Breast epithelium (tissue), 4 donors: ENCODE results near the gene SUFU. TPM values are rescaled to one million over a fixed set of nuclear protein-coding genes. Genes with fewer than 3 reads are reported as not detected.
A peak's percentile ranks its signal among the peaks of the same experiment; 100 is the strongest.

ENCODE experiments used
- DNase-seq, 2 donors: peaks; one replicate each; pipeline ENCODE4 v3.0.0-alpha.2; 2019; ENCODE audit warnings: low spot score in 2 of 2
- H3K27ac ChIP-seq, 2 donors: fragments of 200-600 bp; sonication (generic) in 1 of 2; one replicate each; pipeline ENCODE4 v1.5.1; 2016 to 2019; ENCODE audit warnings: mild to moderate bottlenecking in 1 of 2
- H3K27me3 ChIP-seq, 2 donors: fragments of 200-600 bp; sonication (generic) in 1 of 2; one replicate each; pipeline versions ENCODE4 v1.5.1 to v1.6.0; 2017 to 2019; ENCODE audit warnings: control low read depth in 1 of 2, mild to moderate bottlenecking in 1 of 2
- H3K36me3 ChIP-seq: fragments of 200-600 bp; one replicate; pipeline ENCODE4 v1.5.1; 2019
- H3K4me1 ChIP-seq, 2 donors: fragments of 200-600 bp; sonication (generic); one replicate each; pipeline ENCODE4 v1.5.1; 2016 to 2019; ENCODE audit warnings: control low read depth in 1 of 2
- H3K4me3 ChIP-seq, 3 donors: fragments of 200-600 bp; sonication (generic); 1 replicate in 2 of 3; 2 replicates in 1 of 3; pipeline ENCODE4 v1.5.1; 2016 to 2019; ENCODE audit warnings: mild to moderate bottlenecking in 3 of 3, moderate library complexity in 2 of 3
- H3K9me3 ChIP-seq, 2 donors: fragments of 200-600 bp; sonication (generic) in 1 of 2; one replicate each; pipeline ENCODE4 v1.5.1; 2016 to 2019; ENCODE audit warnings: control low read depth in 1 of 2
- POLR2A ChIP-seq: fragments of 450-650 bp; IDR thresholded peaks from one replicate; pipeline ENCODE4 v1.6.1; 2016; ENCODE audit warnings: antibody characterized with exemption, mild to moderate bottlenecking, moderate library complexity
- POLR2AphosphoS5 ChIP-seq, 3 donors: sonication (generic); formaldehyde crosslinking; IDR thresholded peaks; one replicate each; pipeline ENCODE4 v1.6.1; 2017; ENCODE audit warnings: antibody characterized with exemption in 3 of 3
- intact Hi-C: fragments of 100-400 bp; cut with DNase I; formaldehyde crosslinking; loops from one replicate; pipeline ENCODE4 v1.15.1; 2023; ENCODE audit warnings: low total_unique reads
- total RNA-seq, 3 donors: library from RNA; depleted of rRNA; stranded (reverse); fragments of >200 nt; gene quantifications; one replicate each; pipeline ENCODE4 v1.1.0, GENCODE V29; 2016
- TF ChIP-seq, protein P1 (sequence below), 3 donors: fragments of 450-650 bp; IDR thresholded peaks; one replicate each; pipeline ENCODE4 v1.5.1; 2016 to 2017; ENCODE audit warnings: antibody characterized with exemption in 3 of 3, mild to moderate bottlenecking in 3 of 3, moderate library complexity in 3 of 3

The SUFU gene
- total RNA-seq, 3 donors from 2014 or later: 6.2 to 9.1 (median 8.6) TPM

DNA sequence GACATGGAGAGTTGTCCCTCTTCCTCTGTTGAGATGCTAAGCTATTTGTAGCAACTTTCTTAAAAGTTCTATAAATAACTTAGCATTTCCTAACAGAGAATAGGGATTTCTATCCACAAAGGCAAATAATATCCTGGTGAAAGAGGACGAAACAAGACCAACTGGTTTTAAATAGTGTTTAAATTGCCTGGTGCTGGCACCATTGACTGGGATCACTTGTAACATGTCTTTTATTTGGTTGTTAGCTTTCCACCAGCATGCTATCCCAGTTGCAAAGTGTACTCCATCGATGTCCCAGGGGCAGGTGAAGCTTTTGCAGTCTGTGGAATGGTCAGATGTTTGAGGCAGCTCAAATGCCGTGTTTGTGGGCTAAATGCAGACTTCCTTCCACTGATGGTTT, 3.7 kb downstream of the SUFU start:
- Histone ChIP-seq H3K4me1 (peaks cover 3 to 19% of the 10 kb centered on the region in 2 donors), H3K4me3 (no peak overlapping the region), H3K27me3 (no peaks in the 10 kb centered on the region), H3K9me3 (no peaks in the 10 kb centered on the region), H3K36me3 (no peaks in the 10 kb centered on the region), H3K27ac (no peak overlapping the region)
- no peak for DNase-seq
- intact Hi-C loops: no loop called here
- TF ChIP-seq, protein P1, sequence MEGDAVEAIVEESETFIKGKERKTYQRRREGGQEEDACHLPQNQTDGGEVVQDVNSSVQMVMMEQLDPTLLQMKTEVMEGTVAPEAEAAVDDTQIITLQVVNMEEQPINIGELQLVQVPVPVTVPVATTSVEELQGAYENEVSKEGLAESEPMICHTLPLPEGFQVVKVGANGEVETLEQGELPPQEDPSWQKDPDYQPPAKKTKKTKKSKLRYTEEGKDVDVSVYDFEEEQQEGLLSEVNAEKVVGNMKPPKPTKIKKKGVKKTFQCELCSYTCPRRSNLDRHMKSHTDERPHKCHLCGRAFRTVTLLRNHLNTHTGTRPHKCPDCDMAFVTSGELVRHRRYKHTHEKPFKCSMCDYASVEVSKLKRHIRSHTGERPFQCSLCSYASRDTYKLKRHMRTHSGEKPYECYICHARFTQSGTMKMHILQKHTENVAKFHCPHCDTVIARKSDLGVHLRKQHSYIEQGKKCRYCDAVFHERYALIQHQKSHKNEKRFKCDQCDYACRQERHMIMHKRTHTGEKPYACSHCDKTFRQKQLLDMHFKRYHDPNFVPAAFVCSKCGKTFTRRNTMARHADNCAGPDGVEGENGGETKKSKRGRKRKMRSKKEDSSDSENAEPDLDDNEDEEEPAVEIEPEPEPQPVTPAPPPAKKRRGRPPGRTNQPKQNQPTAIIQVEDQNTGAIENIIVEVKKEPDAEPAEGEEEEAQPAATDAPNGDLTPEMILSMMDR (IDR thresholded peaks at IDR 0.05): no peak
- no peak for TF ChIP-seq POLR2AphosphoS5 (IDR thresholded peaks at IDR 0.05)
- no peak for TF ChIP-seq POLR2A

DNA sequence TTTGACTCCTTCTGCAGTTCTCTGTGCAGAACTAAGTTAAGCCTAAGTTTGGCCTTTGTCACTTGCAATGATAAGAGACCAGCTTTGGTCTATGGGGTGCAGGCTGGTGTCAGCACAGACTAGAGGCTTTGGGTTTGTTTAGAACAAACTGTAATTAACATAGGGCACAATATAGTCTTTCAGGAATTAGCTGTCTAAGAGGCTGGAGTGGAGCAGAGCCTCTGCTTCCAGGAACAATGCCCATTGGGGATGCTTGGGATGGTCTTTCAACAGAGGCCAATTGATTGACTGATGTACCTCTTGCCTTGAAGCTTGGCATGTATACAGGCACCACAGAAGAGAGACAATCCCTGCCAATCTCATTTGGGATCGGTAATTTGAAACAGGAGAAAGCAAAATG, 4.7 kb downstream of the SUFU start:
- intact Hi-C loops: no loop called here
- Histone ChIP-seq H3K36me3 (no peaks in the 10 kb centered on the region), H3K4me3 (no peak overlapping the region), H3K4me1 (peaks cover 3 to 15% of the 10 kb centered on the region in 2 donors), H3K27me3 (no peaks in the 10 kb centered on the region), H3K27ac (peak overlapping the region in 1 of 2 donors; percentile 58), H3K9me3 (no peaks in the 10 kb centered on the region)
- TF ChIP-seq POLR2A (no peak), POLR2AphosphoS5 (IDR thresholded peaks at IDR 0.05) (no peak)
- TF ChIP-seq, protein P1 (IDR thresholded peaks at IDR 0.05): no peak
- DNase-seq: no peak

DNA sequence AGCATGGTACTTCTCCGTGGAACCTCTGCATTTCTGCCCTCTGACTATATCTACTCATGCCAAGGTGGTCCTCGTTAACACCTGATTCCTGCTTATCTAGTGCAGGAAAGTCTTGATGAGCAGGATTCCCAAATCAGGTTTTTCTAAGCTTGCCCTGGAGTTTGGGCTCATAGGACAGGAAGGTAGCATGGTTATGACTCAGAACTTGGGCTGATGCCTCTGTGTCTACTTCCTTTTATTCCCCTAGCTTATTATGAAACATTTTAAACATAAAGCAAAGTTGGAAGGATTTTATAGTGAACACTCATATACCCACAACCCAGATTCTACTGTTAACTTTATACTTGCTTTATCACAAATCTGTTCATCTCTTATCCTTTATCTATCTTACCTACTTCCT, 5.6 kb downstream of the SUFU start:
- Histone ChIP-seq H3K27ac (peak overlapping the region; percentile 58 to 60), H3K4me3 (no peak overlapping the region), H3K27me3 (no peaks in the 10 kb centered on the region), H3K36me3 (no peaks in the 10 kb centered on the region), H3K9me3 (no peaks in the 10 kb centered on the region), H3K4me1 (peaks cover 3 to 15% of the 10 kb centered on the region in 2 donors)
- intact Hi-C loops: no loop called here
- no peak for TF ChIP-seq POLR2A
- TF ChIP-seq, protein P1 (IDR thresholded peaks at IDR 0.05): no peak
- DNase-seq: no peak

DNA sequence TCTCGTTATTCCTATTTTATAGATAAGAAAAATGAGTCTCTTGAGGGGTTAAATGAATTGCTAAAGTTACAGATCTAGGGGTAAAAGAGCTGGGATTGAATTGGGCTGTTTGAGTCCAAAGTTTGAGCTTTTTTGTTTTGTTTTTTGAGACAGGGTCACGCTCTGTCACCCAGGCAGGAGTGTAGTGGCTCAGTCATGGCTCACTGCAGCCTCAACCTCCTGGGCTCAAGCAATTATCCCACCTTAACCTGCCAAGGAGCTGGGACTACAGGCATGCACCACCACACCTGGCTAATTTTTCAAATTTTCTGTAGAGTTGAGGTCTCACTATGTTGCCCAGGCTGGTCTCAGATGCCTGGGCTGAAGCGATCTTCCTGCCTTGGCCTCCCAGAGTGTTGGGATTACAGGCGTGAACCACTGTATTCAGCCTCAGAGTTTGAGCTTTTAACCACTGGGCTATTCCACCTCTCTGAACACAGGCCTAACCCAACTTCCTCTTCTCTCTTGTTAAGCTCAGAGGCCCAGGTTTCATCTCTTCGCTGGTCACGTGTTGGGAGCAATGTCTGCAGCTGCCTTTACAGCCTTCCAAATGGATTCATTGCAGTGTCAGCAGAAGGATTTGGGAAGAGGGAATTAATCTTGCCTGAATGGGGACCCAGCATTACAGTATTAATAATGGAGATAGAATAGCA, 8.0 kb downstream of the SUFU start:
- Histone ChIP-seq H3K36me3 (no peaks in the 10 kb centered on the region), H3K9me3 (no peaks in the 10 kb centered on the region), H3K4me3 (no peak overlapping the region), H3K4me1 (peaks cover 0 to 8% of the 10 kb centered on the region in 2 donors), H3K27ac (no peak overlapping the region), H3K27me3 (no peaks in the 10 kb centered on the region)
- no peak for DNase-seq
- intact Hi-C loops: no loop called here
- TF ChIP-seq POLR2A (no peak), POLR2AphosphoS5 (IDR thresholded peaks at IDR 0.05) (no peak)
- TF ChIP-seq, protein P1 (IDR thresholded peaks at IDR 0.05): no peak

DNA sequence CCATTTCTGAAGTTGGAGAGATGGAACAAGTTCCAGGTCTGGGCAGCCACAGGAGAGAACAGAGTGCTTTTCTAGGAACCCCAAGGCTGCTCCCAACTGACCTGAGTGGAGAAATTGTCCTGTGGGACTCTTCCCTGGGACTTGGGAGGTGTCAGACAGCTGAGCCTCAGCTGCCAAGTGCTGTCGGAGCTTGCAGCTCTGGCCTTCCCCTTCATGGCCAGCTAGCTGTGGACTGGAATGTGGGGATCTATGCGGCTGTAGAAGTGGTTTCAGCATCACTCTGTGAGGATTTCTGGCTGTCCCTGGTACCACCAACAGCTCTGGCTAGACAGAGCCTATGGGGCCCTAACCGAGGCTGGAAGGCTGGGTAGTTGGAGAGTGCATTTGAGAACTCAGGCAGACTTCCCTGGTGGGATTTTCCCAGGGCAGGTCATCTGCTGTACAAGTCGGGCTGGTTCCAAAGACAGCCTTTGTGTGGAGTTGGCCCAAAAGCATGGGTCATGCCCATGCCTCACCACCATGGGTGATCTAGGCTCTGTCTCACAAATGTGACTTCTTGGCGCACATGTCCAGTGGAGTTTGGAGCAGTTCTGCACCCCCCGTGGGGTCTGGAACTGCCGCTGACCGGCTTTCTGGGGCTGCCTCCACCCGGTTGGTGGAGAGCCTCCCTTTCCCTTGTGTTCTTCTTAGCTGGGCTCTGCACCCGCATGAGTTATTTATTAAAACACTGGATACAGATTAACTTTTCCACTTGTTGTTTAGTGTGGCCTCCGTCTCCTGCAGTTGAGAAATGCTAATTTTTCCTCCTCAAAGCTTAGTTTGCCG, 10.9 kb downstream of the SUFU start:
- DNase-seq: no peak
- TF ChIP-seq, protein P1 (IDR thresholded peaks at IDR 0.05): no peak
- TF ChIP-seq POLR2AphosphoS5 (IDR thresholded peaks at IDR 0.05) (no peak), POLR2A (no peak)
- Histone ChIP-seq H3K27me3 (no peaks in the 10 kb centered on the region), H3K27ac (peak overlapping the region in 1 of 2 donors; percentile 36), H3K36me3 (no peaks in the 10 kb centered on the region), H3K4me3 (no peak overlapping the region), H3K4me1 (no peaks in the 10 kb centered on the region), H3K9me3 (no peaks in the 10 kb centered on the region)
- intact Hi-C loops: no loop called here
